Common myeloid progenitor, CD34-positive (primary cell): ENCODE data around the gene TMEM156.

Experiments
- CTCF ChIA-PET: fragments of 350-600 bp; sonication (Branson Sonifier 250); formaldehyde crosslinking; loops from one replicate; lab custom pipeline; 2021; ENCODE audit warnings: antibody characterized with exemption; lab: Charles Lee
- POLR2A ChIA-PET: fragments of 350-600 bp; sonication (Branson Sonifier 250); formaldehyde crosslinking; loops from one replicate; lab custom pipeline; 2021; ENCODE audit warnings: antibody characterized with exemption; lab: Charles Lee
- DNase-seq, 3 donors: peaks; one replicate each; pipeline versions ENCODE4 v3.0.0 to v3.0.0-alpha.2; 2013
- H3K27ac ChIP-seq, 2 experiments: 1 replicate in 1 of 2; 2 replicates in 1 of 2; pipeline ENCODE4 v1.7.0; 2013; ENCODE audit warnings: inconsistent platforms in 2 of 2, low read length in 2 of 2, mild to moderate bottlenecking in 2 of 2, low read depth in 1 of 2, moderate library complexity in 1 of 2; ENCODE audit not compliant: severe bottlenecking in 2 of 2, insufficient read depth in 1 of 2, poor library complexity in 1 of 2
- H3K27me3 ChIP-seq, 5 experiments: replicated peaks in 2 of 5; 1 replicate in 3 of 5; 2 replicates in 2 of 5; pipeline versions ENCODE4 v1.6.1 to v1.7.0; 2013; ENCODE audit warnings: low read length in 4 of 5, mild to moderate bottlenecking in 2 of 5, moderate library complexity in 2 of 5, inconsistent platforms in 1 of 5; ENCODE audit not compliant: insufficient read depth in 5 of 5, control insufficient read depth in 4 of 5
- H3K36me3 ChIP-seq, 4 experiments: 1 replicate in 2 of 4; 2 replicates in 2 of 4; pipeline versions ENCODE4 v1.6.1 to v1.7.0; 2013; ENCODE audit warnings: low read length in 3 of 4, control low read depth in 1 of 4, mild to moderate bottlenecking in 1 of 4; ENCODE audit not compliant: control insufficient read depth in 4 of 4, insufficient read depth in 4 of 4
- H3K4me1 ChIP-seq, 4 experiments: 1 replicate in 3 of 4; 2 replicates in 1 of 4; pipeline versions ENCODE4 v1.6.1 to v1.7.1; 2013; ENCODE audit warnings: low read length in 3 of 4, mild to moderate bottlenecking in 3 of 4, control low read depth in 1 of 4, inconsistent platforms in 1 of 4, moderate library complexity in 1 of 4; ENCODE audit not compliant: control insufficient read depth in 4 of 4, insufficient read depth in 4 of 4; ENCODE audit errors: control extremely low read depth in 1 of 4
- H3K4me3 ChIP-seq, 7 experiments: 1 replicate in 4 of 7; 2 replicates in 3 of 7; pipeline versions ENCODE4 v1.5.1 to v1.7.0; 2013; ENCODE audit warnings: mild to moderate bottlenecking in 7 of 7, low read length in 6 of 7, moderate library complexity in 6 of 7, inconsistent platforms in 2 of 7, low read depth in 2 of 7, control low read depth in 1 of 7; ENCODE audit not compliant: insufficient read depth in 4 of 7, control insufficient read depth in 1 of 7; ENCODE audit errors: extremely low read depth in 1 of 7
- H3K9me3 ChIP-seq, 5 experiments: 1 replicate in 4 of 5; 2 replicates in 1 of 5; pipeline versions ENCODE4 v1.6.1 to v1.7.1; 2013; ENCODE audit warnings: low read length in 4 of 5, mild to moderate bottlenecking in 2 of 5, inconsistent platforms in 1 of 5, low read depth in 1 of 5, moderate library complexity in 1 of 5; ENCODE audit not compliant: control insufficient read depth in 4 of 5, insufficient read depth in 2 of 5; ENCODE audit errors: control extremely low read depth in 1 of 5
- WGBS: methylation state at CpG from one replicate; pipeline ENCODE4 v1.1.5; 2013; ENCODE audit not compliant: insufficient coverage; 5-methylcytosine and 5-hydroxymethylcytosine counted together

Gene TMEM156

DNA sequence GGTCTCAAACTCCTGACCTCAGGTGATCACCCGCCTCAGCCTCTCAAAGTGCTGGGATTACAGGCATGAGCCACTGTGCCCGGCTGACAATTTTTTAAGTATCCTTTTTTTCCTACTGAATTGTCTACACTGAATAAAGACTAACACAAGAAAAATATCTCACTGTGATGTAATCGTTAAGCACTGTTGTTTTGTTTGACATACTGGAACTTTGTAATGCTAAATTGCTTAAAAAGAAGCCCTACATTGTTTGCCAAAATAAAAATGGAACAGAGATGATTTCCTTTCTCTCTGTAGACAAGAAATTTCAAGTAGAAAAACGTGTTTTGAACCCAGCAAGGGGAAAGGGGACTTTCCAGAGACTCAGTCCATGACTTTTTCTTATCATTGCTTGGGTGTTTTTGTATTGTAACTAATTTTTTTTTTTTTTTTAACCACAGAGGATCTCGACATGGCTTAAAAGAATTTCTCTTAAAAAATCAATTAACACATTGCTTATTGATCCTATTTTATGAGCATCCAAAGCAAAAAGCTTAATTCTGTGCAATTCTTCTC, 74.9 kb downstream of the TMEM156 start:
- peaks cover 0 to 3% (median 0%) of the 10 kb centered on the region in 5 experiments for H3K9me3 ChIP-seq
- H3K27me3 ChIP-seq, result no peaks in the 10 kb centered on the region
- 100% methylated on average over 2 of the region's 5 CpGs for WGBS
- H3K4me3 ChIP-seq, result no peak overlapping the region
- POLR2A ChIA-PET, result interaction anchor here (0.7 kb wide), 1 partner anchor 1907 kb away, joined by 6 read pairs; no protein-coding TSS in a partner anchor
- DNase-seq, result peak in 2 of 3 donors; percentile 20 to 34
- H3K27ac ChIP-seq, result no peak overlapping the region
- H3K4me1 ChIP-seq, result peaks cover 15 to 20% (median 18%) of the 10 kb centered on the region in 4 experiments
- H3K36me3 ChIP-seq, result no peaks in the 10 kb centered on the region
- CTCF ChIA-PET, result interaction anchor here (0.6 to 2.7 kb wide), 3 partner anchors 9 to 73 kb away, joined by 3 to 10 read pairs (median 5); no protein-coding TSS in a partner anchor

DNA sequence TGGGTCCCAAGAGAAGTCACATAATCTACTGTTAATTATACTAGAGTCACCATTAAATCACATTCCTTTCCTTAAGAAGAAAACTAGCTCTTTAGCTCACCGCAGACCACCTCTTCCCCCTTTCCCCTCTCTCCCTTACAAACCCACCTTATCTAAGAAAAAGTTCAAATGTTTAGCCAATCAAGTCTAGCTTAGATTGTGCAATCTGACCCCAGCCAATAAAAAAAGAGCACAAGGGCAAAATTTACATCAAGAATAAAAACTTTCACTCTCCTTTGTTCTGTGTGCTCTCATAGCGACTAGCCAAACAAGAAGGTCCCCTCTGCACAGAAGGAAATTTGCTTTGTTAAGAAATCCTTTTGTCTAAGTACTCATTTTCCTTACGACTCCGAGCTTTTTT, 76.3 kb downstream of the TMEM156 start:
- Histone ChIP-seq H3K36me3 (no peaks in the 10 kb centered on the region), H3K27ac (no peak overlapping the region), H3K9me3 (no peaks in the 10 kb centered on the region), H3K4me3 (no peak overlapping the region), H3K27me3 (no peaks in the 10 kb centered on the region), H3K4me1 (peaks cover 15 to 20% (median 18%) of the 10 kb centered on the region in 4 experiments)
- ChIA-PET POLR2A (no interaction called here), CTCF (interaction anchor here (0.8 to 1.9 kb wide), 2 partner anchors 13 to 47 kb away, joined by 3 to 5 read pairs; no protein-coding TSS in a partner anchor)
- WGBS, result 98% methylated on average over 4 of the region's 4 CpGs
- no peak for DNase-seq

DNA sequence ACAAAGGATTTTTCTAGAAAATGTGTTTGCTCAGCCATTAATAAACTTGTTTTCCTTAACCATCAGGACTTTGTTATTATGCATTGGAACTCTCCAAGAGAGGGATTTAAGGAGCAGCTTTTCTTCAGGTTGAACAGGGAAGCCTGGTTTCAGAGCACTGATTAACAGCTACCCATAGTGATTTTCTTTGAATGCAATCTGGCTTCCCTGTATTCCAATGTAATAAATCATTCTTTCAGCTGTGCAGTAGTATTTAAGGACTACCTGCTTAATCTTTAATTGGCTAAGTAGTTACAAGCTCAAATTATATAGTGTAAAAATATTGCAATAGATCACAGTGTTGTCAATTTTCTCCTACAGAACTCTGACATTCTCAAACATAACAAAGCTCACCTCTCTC, 77.5 kb downstream of the TMEM156 start:
- peaks cover 14 to 20% (median 18%) of the 10 kb centered on the region in 4 experiments for H3K4me1 ChIP-seq
- ChIA-PET POLR2A (no interaction called here), CTCF (interaction anchor here (0.6 to 1.9 kb wide), 3 partner anchors 12 to 48 kb away, joined by 3 to 5 read pairs (median 3); no protein-coding TSS in a partner anchor)
- no peaks in the 10 kb centered on the region for H3K9me3 ChIP-seq
- H3K27ac ChIP-seq, result no peak overlapping the region
- no peak overlapping the region for H3K4me3 ChIP-seq
- H3K36me3 ChIP-seq, result no peaks in the 10 kb centered on the region
- DNase-seq, result no peak
- H3K27me3 ChIP-seq, result no peaks in the 10 kb centered on the region

DNA sequence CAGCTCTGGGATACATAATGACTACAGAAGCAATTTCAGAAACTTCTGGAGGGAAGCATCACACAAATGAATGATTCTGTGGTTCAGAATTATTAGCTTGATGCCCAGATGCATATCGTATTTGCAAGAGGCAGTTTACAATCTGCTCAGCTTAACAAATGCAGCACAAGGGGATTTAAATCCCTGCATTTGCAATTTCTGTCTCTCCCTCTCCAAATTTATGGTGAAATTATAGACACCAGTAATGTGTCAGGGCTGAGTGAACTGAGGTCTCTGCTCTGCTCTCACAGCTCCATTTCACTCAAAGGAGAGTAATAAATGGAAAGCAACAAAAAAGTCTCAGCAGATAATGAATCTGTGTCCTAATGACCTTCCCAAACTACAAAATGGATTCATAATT, 80.2 kb downstream of the TMEM156 start:
- Histone ChIP-seq H3K4me3 (no peak overlapping the region), H3K9me3 (no peaks in the 10 kb centered on the region), H3K36me3 (no peaks in the 10 kb centered on the region), H3K27me3 (no peaks in the 10 kb centered on the region), H3K27ac (no peak overlapping the region), H3K4me1 (peaks cover 0 to 14% (median 8%) of the 10 kb centered on the region in 4 experiments)
- ChIA-PET POLR2A (no interaction called here), CTCF (interaction anchor here (1.6 kb wide), 1 partner anchor 53 kb away, joined by 3 read pairs; no protein-coding TSS in a partner anchor)
- 40% methylated on average over 1 of the region's 1 CpG for WGBS
- no peak for DNase-seq

DNA sequence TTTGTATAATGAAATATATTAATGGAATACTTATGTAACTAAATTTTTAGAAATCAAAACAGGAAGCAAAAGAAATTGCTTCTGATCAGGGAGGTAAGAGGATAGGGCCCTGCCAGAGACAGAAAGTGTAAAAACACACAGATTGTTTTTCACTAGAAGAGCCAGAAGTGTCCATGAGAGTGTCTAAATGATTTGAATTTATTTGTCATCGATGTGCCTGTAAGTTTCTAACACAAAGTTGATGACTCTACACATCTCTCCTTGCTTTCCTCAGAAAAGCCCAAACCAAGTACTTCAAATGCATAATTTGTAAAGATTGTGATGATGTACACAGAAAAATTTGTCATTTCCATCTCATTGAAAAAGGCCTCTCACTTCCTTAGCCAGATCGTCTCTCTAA, 80.6 kb downstream of the TMEM156 start:
- no peak for DNase-seq
- ChIA-PET CTCF (interaction anchor here (0.5 to 1.6 kb wide), 2 partner anchors 53 to 155 kb away, joined by 3 read pairs; no protein-coding TSS in a partner anchor), POLR2A (no interaction called here)
- Histone ChIP-seq H3K36me3 (no peaks in the 10 kb centered on the region), H3K27me3 (no peaks in the 10 kb centered on the region), H3K9me3 (no peaks in the 10 kb centered on the region), H3K4me1 (peaks cover 0 to 15% (median 8%) of the 10 kb centered on the region in 4 experiments), H3K4me3 (no peak overlapping the region), H3K27ac (no peak overlapping the region)
- no CpG with 5 or more reads among the region's 2 CpGs for WGBS

DNA sequence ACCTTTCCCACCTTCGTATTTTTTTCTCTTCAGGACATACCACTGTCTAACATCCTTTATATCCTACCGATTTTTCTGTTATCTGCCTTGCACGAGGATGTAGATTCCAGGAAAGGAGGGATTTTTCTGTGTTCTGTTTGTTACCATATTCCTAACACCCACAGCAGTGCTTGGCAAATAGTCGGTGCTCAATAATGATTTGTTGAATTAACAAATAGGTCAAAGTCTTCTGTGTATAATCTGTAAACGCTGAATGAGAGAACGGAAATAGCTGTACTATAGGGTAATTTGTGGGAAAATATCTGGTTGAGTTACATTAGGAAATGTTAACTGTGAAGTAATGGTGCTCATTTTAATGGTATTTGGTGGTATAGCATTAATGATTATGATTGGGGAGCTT, 81.5 kb downstream of the TMEM156 start:
- Histone ChIP-seq H3K4me3 (no peak overlapping the region), H3K4me1 (peaks cover 0 to 15% (median 7%) of the 10 kb centered on the region in 4 experiments), H3K27me3 (no peaks in the 10 kb centered on the region), H3K27ac (no peak overlapping the region), H3K36me3 (no peaks in the 10 kb centered on the region), H3K9me3 (no peaks in the 10 kb centered on the region)
- DNase-seq, result no peak
- WGBS, result 100% methylated on average over 3 of the region's 6 CpGs
- CTCF ChIA-PET, result interaction anchor here (0.5 to 1.6 kb wide), 3 partner anchors 9 to 156 kb away, joined by 3 to 4 read pairs (median 3); no protein-coding TSS in a partner anchor
- POLR2A ChIA-PET, result interaction anchor here (0.6 kb wide), 2 partner anchors 112 to 135 kb away, joined by 3 read pairs; no protein-coding TSS in a partner anchor

DNA sequence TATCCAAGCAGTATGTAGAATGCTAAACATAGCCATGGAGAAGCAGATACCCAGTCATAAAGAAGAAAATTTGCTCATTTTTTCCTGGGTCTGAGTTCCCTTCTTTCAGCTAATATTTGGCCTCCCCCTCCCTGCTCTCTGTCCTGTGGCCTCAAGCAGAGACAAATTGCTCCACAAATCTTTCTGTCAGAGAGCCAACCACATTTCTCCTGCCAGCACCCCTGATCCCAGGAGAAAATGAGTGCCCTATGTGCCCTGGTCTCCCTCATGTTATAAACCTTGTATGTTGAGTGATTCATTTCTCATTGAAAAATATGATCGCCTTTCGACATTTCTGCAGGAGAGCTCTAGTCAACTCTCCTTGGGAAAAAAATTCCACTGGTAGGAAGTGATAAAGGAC, 82.0 kb downstream of the TMEM156 start:
- Histone ChIP-seq H3K27me3 (no peaks in the 10 kb centered on the region), H3K36me3 (no peaks in the 10 kb centered on the region), H3K4me3 (no peak overlapping the region), H3K9me3 (no peaks in the 10 kb centered on the region), H3K4me1 (peaks cover 0 to 15% (median 7%) of the 10 kb centered on the region in 4 experiments), H3K27ac (no peak overlapping the region)
- no peak for DNase-seq
- ChIA-PET POLR2A (interaction anchor here (0.6 kb wide), 1 partner anchor 136 kb away, joined by 3 read pairs; no protein-coding TSS in a partner anchor), CTCF (interaction anchor here (1.0 to 1.1 kb wide), 2 partner anchors 9 to 24 kb away, joined by 3 to 4 read pairs; no protein-coding TSS in a partner anchor)
- WGBS, result 100% methylated on average over 2 of the region's 2 CpGs
